ENCODE data around the gene GFRA1. TPM values are rescaled to one million over a fixed set of nuclear protein-coding genes. Genes with fewer than 3 reads are reported as not detected.

Gene GFRA1
- total RNA-seq, 1 experiment from 2014 or later: 46.3 TPM

GRCh38 chr10:116211682-116212081 lies 61.3 kb downstream of the GFRA1 start:
- Histone ChIP-seq H3K9me3 (replicated peaks) (no peaks in the 10 kb centered on the region; the same call in 1 of the 2 replicates), H3K27me3 (replicated peaks) (no peaks in the 10 kb centered on the region), H3K4me3 (no peak overlapping the region), H3K36me3 (no peaks in the 10 kb centered on the region), H3K27ac (peak overlapping the region; percentile 62), H3K4me1 (replicated peaks) (peaks cover 34% of the 10 kb centered on the region)
- peak; percentile 54 to 70 for DNase-seq (ENCODE audit: low read depth in 1 of 2, low spot score in 2 of 2)

GRCh38 chr10:116210588-116211346 lies 62.2 kb downstream of the GFRA1 start:
- H3K36me3 ChIP-seq: no peaks in the 10 kb centered on the region
- H3K4me3 ChIP-seq: no peak overlapping the region
- H3K9me3 ChIP-seq (replicated peaks): no peaks in the 10 kb centered on the region; the same call in 1 of the 2 replicates
- peak in 1 of 2 experiments; percentile 37 for DNase-seq (ENCODE audit: low read depth in 1 of 2, low spot score in 2 of 2)
- H3K27me3 ChIP-seq (replicated peaks): no peaks in the 10 kb centered on the region
- peaks cover 34% of the 10 kb centered on the region for H3K4me1 ChIP-seq (replicated peaks)
- peak overlapping the region; percentile 62 for H3K27ac ChIP-seq

- Histone ChIP-seq H3K36me3 (no peaks in the 10 kb centered on the region), H3K27ac (peak overlapping the region; percentile 62; the same call in 1 of the 2 replicates), H3K4me3 (no peak overlapping the region), H3K9me3 (replicated peaks) (no peaks in the 10 kb centered on the region; the same call in 1 of the 2 replicates), H3K4me1 (replicated peaks) (peaks cover 34% of the 10 kb centered on the region), H3K27me3 (replicated peaks) (no peaks in the 10 kb centered on the region)
- DNase-seq (ENCODE audit: low read depth in 1 of 2, low spot score in 2 of 2): no peak
These were observed 63.2 kb downstream of the GFRA1 start for GRCh38 chr10:116209781-116210180.

GRCh38 chr10:116208956-116209567 lies 63.9 kb downstream of the GFRA1 start:
- H3K27ac ChIP-seq: no peak overlapping the region
- DNase-seq (ENCODE audit: low read depth in 1 of 2, low spot score in 2 of 2): no peak
- no peak overlapping the region for H3K4me3 ChIP-seq
- peaks cover 34% of the 10 kb centered on the region for H3K4me1 ChIP-seq (replicated peaks)
- H3K36me3 ChIP-seq: no peaks in the 10 kb centered on the region
- no peaks in the 10 kb centered on the region; the same call in 1 of the 2 replicates for H3K9me3 ChIP-seq (replicated peaks)
- no peaks in the 10 kb centered on the region for H3K27me3 ChIP-seq (replicated peaks)

- Histone ChIP-seq H3K27me3 (replicated peaks) (no peaks in the 10 kb centered on the region), H3K9me3 (replicated peaks) (no peaks in the 10 kb centered on the region; the same call in 1 of the 2 replicates), H3K4me1 (replicated peaks) (peaks cover 31% of the 10 kb centered on the region), H3K4me3 (no peak overlapping the region), H3K36me3 (no peaks in the 10 kb centered on the region), H3K27ac (no peak overlapping the region)
- no peak for DNase-seq (ENCODE audit: low read depth in 1 of 2, low spot score in 2 of 2)
These were observed 65.3 kb downstream of the GFRA1 start for GRCh38 chr10:116207690-116208089.

- H3K27me3 ChIP-seq (replicated peaks): no peaks in the 10 kb centered on the region
These were observed 69.3 kb downstream of the GFRA1 start for GRCh38 chr10:116203661-116204060.

GRCh38 chr10:116201670-116202430 lies 71.2 kb downstream of the GFRA1 start:
- Histone ChIP-seq H3K4me3 (no peak overlapping the region), H3K27me3 (replicated peaks) (no peaks in the 10 kb centered on the region), H3K27ac (no peak overlapping the region), H3K4me1 (replicated peaks) (peaks cover 18% of the 10 kb centered on the region), H3K9me3 (replicated peaks) (peaks cover 5% of the 10 kb centered on the region), H3K36me3 (no peaks in the 10 kb centered on the region)
- DNase-seq (ENCODE audit: low read depth in 1 of 2, low spot score in 2 of 2): no peak

More at GRCh38 chr10:116203661-116204060, 69.3 kb downstream of the GFRA1 start:
- H3K9me3 ChIP-seq (replicated peaks): peaks cover 5% of the 10 kb centered on the region
- no peak overlapping the region for H3K27ac ChIP-seq
- no peak for DNase-seq (ENCODE audit: low read depth in 1 of 2, low spot score in 2 of 2)
- no peaks in the 10 kb centered on the region for H3K36me3 ChIP-seq
- peaks cover 6% of the 10 kb centered on the region for H3K4me1 ChIP-seq (replicated peaks)
- no peak overlapping the region for H3K4me3 ChIP-seq

GRCh38 chr10:116201011-116201410 lies 72.0 kb downstream of the GFRA1 start:
- Histone ChIP-seq H3K9me3 (replicated peaks) (peaks cover 5% of the 10 kb centered on the region), H3K36me3 (no peaks in the 10 kb centered on the region), H3K4me3 (no peak overlapping the region), H3K27me3 (replicated peaks) (no peaks in the 10 kb centered on the region), H3K4me1 (replicated peaks) (peaks cover 18% of the 10 kb centered on the region), H3K27ac (no peak overlapping the region)
- peak in 1 of 2 experiments; percentile 5 for DNase-seq (ENCODE audit: low read depth in 1 of 2, low spot score in 2 of 2)

GRCh38 chr10:116198676-116199035 lies 74.3 kb downstream of the GFRA1 start:
- H3K4me1 ChIP-seq (replicated peaks): peaks cover 18% of the 10 kb centered on the region
- H3K36me3 ChIP-seq: no peaks in the 10 kb centered on the region
- no peak overlapping the region for H3K27ac ChIP-seq
- peaks cover 5% of the 10 kb centered on the region for H3K9me3 ChIP-seq (replicated peaks)
- H3K27me3 ChIP-seq (replicated peaks): no peaks in the 10 kb centered on the region
- peak; percentile 62 to 65 for DNase-seq (ENCODE audit: low read depth in 1 of 2, low spot score in 2 of 2)
- no peak overlapping the region for H3K4me3 ChIP-seq

- Histone ChIP-seq H3K27ac (no peak overlapping the region), H3K4me1 (replicated peaks) (peaks cover 18% of the 10 kb centered on the region), H3K9me3 (replicated peaks) (peaks cover 5% of the 10 kb centered on the region), H3K4me3 (no peak overlapping the region), H3K27me3 (replicated peaks) (no peaks in the 10 kb centered on the region), H3K36me3 (no peaks in the 10 kb centered on the region)
- DNase-seq (ENCODE audit: low read depth in 1 of 2, low spot score in 2 of 2): no peak
These were observed 74.9 kb downstream of the GFRA1 start for GRCh38 chr10:116197946-116198675.

- H3K27ac ChIP-seq: no peak overlapping the region
- peaks cover 18% of the 10 kb centered on the region for H3K4me1 ChIP-seq (replicated peaks)
- no peak for DNase-seq (ENCODE audit: low read depth in 1 of 2, low spot score in 2 of 2)
- no peak overlapping the region for H3K4me3 ChIP-seq
- no peaks in the 10 kb centered on the region for H3K36me3 ChIP-seq
- no peaks in the 10 kb centered on the region for H3K9me3 ChIP-seq (replicated peaks)
- H3K27me3 ChIP-seq (replicated peaks): no peaks in the 10 kb centered on the region
These were observed 77.4 kb downstream of the GFRA1 start for GRCh38 chr10:116195583-116195982.

GRCh38 chr10:116195039-116195438 lies 78.0 kb downstream of the GFRA1 start:
- no peak for DNase-seq (ENCODE audit: low read depth in 1 of 2, low spot score in 2 of 2)
- no peaks in the 10 kb centered on the region for H3K9me3 ChIP-seq (replicated peaks)
- peaks cover 18% of the 10 kb centered on the region for H3K4me1 ChIP-seq (replicated peaks)
- H3K4me3 ChIP-seq: no peak overlapping the region
- no peaks in the 10 kb centered on the region for H3K36me3 ChIP-seq
- H3K27me3 ChIP-seq (replicated peaks): no peaks in the 10 kb centered on the region
- H3K27ac ChIP-seq: no peak overlapping the region

- Histone ChIP-seq H3K4me3 (no peak overlapping the region), H3K27ac (no peak overlapping the region), H3K27me3 (replicated peaks) (no peaks in the 10 kb centered on the region), H3K36me3 (no peaks in the 10 kb centered on the region), H3K4me1 (replicated peaks) (peaks cover 16% of the 10 kb centered on the region), H3K9me3 (replicated peaks) (no peaks in the 10 kb centered on the region)
- no peak for DNase-seq (ENCODE audit: low read depth in 1 of 2, low spot score in 2 of 2)
These were observed 78.9 kb downstream of the GFRA1 start for GRCh38 chr10:116194061-116194460.

Measured in SJSA1 (cell line).